GM21381 (cell line): ENCODE data around the gene SAMD14.

Experiments
- ATAC-seq: cut with Tn5 transposase; IDR thresholded peaks from one replicate; pipeline ENCODE4 v1.9.1; 2021; ENCODE audit warnings: mild to moderate bottlenecking, moderate library complexity; ENCODE audit not compliant: unreplicated experiment

SAMD14 gene

GRCh38 chr17:50114849-50115357, 15.1 kb downstream of the SAMD14 start:
- no peak for ATAC-seq

GRCh38 chr17:50114401-50114800, 15.6 kb downstream of the SAMD14 start:
- ATAC-seq = no peak

- ATAC-seq = no peak
These were observed 16.2 kb downstream of the SAMD14 start for GRCh38 chr17:50113624-50114320.

GRCh38 chr17:50112694-50113093, 17.3 kb downstream of the SAMD14 start:
- no peak for ATAC-seq

- ATAC-seq = no peak
These were observed 18.0 kb downstream of the SAMD14 start for GRCh38 chr17:50111673-50112655.

GRCh38 chr17:50110591-50111349, 19.2 kb downstream of the SAMD14 start:
- ATAC-seq = no peak

- no peak for ATAC-seq
These were observed 20.2 kb downstream of the SAMD14 start for GRCh38 chr17:50109785-50110184.

- ATAC-seq = no peak
These were observed 20.8 kb downstream of the SAMD14 start for GRCh38 chr17:50109207-50109606.

- ATAC-seq = no peak
These were observed 21.4 kb downstream of the SAMD14 start for GRCh38 chr17:50108556-50108955.

GRCh38 chr17:50107790-50108414, 22.1 kb downstream of the SAMD14 start:
- ATAC-seq = no peak

- ATAC-seq = no peak
These were observed 23.4 kb downstream of the SAMD14 start for GRCh38 chr17:50106393-50107131.

GRCh38 chr17:50105811-50106210, 24.1 kb downstream of the SAMD14 start:
- ATAC-seq = no peak

- ATAC-seq = no peak
These were observed 26.0 kb downstream of the SAMD14 start for GRCh38 chr17:50103941-50104340.

- ATAC-seq = no peak
These were observed 26.7 kb downstream of the SAMD14 start for GRCh38 chr17:50103252-50103651.

- no peak for ATAC-seq
These were observed 27.6 kb downstream of the SAMD14 start for GRCh38 chr17:50102164-50102991.

GRCh38 chr17:50101346-50102163, 28.4 kb downstream of the SAMD14 start:
- no peak for ATAC-seq

GRCh38 chr17:50100921-50101345, 29.0 kb downstream of the SAMD14 start:
- no peak for ATAC-seq

- no peak for ATAC-seq
These were observed 29.5 kb downstream of the SAMD14 start for GRCh38 chr17:50100480-50100883.
